ENCODE data around the gene RHOB. TPM values are rescaled to one million over a fixed set of nuclear protein-coding genes. Genes with fewer than 3 reads are reported as not detected.
A peak's percentile ranks its signal among the peaks of the same experiment; 100 is the strongest.
"Not testable (repeated sequence)": the region's sequence is repeated elsewhere in the genome, so short reads cannot be mapped to it uniquely, and the experiment has no call there.

RHOB gene
- total RNA-seq, 1 donor from 2014 or later, result 199 TPM

DNA sequence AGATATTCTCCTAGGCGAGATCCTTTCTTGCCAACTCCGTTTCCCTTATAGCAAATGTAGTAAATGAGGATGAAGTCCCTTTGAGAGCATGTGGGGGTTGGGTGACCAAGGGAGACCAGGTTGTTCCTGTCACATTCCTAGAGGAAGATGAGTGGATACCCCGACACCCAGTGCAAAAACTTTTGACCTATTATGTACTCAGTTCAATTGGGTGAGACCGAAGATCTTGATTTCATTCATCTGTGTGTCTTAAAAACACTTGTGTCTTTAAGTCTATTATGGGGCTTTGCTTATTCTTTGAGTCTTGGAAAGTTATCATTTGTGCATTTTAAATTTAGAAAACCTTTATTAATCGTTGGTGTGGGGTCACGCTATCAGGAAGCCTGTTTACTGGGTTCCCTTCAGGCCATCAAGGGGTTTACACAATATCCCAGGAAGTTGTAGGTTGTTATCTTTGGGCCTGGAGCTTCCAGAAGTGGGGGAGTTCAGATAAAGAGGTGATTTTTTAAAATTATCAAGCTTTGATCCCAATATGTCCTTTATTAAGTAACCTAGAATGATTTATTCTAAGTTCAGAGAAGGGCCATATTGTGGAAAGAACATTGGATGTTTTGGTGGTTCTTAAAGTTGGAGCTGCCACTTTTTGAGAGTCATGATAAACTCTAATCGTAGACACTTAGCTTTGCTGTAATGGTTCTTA, 2.8 kb downstream of the RHOB start:
- ATAC-seq (ENCODE audit: poor library complexity), result no peak
- DNase-seq, result no peak
- intact Hi-C loops (cut with DNase I), result loop anchor here (5.0 kb wide), 1 partner anchor 83 kb away; no protein-coding TSS in a partner anchor

DNA sequence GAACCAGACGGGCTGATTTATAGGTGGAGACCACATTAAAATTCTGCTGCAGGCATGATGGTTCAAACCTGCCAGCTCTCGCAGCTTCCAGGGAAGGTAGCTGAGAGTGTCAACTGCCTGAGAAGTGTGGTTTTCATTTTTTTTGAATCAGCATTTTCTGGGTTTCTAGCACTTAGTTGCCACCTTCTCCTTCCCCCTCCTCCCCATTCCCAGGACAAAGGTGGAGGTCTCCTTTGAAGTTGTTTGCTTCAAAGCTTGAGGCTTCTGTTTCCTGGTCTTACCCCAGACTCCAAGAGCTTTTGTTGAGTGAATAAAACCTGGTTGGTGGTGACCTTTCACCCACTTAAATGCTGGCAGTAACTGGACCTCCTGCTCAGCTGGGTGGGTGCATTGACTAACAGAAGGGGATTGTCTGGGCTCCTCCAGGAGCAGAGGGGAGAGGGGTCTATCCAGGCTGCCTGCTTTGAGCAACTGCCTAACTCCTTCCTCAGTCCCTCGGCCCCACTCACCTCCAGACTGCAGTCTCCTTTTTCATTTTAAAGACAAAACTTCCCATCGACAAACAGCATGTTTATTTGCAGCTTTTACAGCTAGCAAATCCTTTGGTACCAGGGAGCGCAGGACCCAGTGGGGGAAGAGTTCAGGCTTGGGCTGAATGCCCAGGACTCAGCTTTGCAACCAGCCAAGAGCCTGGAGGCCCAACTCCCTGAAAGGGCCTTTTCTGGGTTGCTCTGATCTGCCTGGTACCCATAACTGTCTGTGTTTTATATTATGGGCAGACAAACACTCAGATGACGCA, 3.5 kb downstream of the RHOB start:
- DNase-seq (peak; percentile 75), ATAC-seq (ENCODE audit: poor library complexity) (peak; percentile 40)
- intact Hi-C loops (cut with DNase I), result loop anchor here (5.0 kb wide), 1 partner anchor 82 kb away; no protein-coding TSS in a partner anchor

DNA sequence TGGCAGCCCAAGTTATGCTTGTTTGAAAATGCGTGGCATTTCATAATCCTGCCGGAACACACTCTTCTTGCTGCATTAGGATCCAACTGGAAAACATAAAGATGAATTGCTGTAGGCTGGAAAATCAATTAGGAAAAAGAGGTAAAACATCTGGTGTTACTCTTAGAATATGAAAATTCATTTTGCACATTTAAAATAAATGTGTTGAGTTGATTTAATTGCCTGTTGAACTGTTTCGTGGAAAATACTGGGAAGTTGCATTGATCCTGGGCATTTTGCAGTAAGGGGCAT, 4.1 kb downstream of the RHOB start:
- DNase-seq (no peak), ATAC-seq (ENCODE audit: poor library complexity) (no peak)
- intact Hi-C loops (cut with DNase I), result loop anchor here (5.0 kb wide), 1 partner anchor 81 kb away; no protein-coding TSS in a partner anchor

DNA sequence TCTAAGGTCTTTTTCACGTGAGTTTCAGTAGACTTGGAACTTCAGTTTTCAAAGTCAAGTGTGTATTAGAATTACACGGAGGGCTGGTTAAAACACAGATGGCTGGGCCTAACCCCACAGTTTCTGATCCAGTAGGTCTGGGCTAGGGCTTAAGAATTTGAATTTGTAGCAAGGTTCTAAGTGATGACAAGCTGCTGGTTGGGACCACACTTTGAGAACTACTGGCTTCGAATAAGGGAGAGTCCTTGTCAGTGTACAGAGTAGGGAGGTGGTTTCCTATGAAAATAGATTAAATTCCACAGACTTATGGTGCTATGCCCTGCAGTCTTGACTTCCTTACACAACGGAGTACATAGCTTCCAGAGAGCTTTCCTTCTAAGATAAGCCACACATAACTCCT, 4.5 kb downstream of the RHOB start:
- ATAC-seq (ENCODE audit: poor library complexity) (no peak), DNase-seq (no peak)
- intact Hi-C loops (cut with DNase I), result loop anchor here (5.0 kb wide), 1 partner anchor 81 kb away; no protein-coding TSS in a partner anchor

DNA sequence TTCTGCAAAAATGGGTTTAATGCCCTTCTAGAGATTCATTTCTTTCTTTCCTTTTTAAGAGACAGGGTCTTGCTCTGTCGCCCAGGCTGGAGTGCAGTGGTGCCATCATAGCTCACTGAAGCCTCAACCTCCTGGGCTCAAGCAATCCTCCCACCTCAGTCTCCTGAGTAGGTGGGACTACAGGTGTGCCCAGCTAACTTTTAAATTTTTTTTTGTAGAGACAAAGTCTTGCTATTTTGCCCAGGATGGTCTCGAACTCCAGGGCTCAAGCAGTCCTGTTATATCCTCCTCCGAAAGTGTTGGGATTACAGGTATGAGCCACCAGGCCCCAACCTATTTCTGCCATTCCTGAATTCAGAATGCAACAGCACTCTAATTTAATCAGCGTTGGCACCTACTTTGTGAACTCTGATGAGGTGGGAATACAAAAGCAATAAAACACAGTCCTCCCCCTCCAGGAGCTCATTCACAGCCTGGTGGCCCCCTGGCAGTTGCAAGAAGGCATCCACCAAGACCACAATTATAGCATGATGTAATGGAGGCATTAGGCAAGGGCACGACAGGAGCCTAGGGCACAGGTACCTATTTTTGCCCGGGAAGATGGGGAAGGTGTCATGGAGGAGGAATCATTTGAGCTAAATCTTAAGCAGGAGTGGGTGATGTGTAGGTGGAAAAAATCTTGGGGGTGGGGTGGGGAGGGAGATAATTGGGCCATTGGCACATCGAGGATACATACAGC, 5.1 kb downstream of the RHOB start:
- ATAC-seq (ENCODE audit: poor library complexity), result no peak
- intact Hi-C loops (cut with DNase I), result loop anchor here (5.0 kb wide), 1 partner anchor 80 kb away; no protein-coding TSS in a partner anchor

DNA sequence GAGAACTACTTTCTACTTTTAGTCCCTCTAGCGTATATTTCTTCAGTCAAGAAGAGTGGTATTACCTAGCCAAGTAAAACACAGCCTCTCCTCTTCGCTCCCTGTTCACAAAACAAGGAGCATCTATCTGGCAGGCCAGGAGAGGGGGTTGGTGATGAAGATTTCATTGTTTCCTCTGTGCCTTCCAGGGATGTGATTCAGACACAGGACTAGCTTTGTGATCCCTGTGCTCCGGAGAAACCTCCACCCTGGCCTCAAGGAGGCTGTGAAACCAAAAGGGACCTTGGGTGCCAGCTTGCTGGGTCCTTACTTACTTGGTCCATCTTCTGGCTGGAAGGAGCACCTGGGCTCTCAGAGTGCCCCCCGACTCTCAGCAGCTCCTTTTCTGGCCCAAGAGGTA, 5.7 kb downstream of the RHOB start:
- intact Hi-C loops (cut with DNase I), result loop anchor here (5.0 kb wide), 1 partner anchor 80 kb away; no protein-coding TSS in a partner anchor
- ATAC-seq (ENCODE audit: poor library complexity) (no peak), DNase-seq (no peak)

More for the DNA sequence above, 5.1 kb downstream of the RHOB start:
- DNase-seq, result no peak

DNA sequence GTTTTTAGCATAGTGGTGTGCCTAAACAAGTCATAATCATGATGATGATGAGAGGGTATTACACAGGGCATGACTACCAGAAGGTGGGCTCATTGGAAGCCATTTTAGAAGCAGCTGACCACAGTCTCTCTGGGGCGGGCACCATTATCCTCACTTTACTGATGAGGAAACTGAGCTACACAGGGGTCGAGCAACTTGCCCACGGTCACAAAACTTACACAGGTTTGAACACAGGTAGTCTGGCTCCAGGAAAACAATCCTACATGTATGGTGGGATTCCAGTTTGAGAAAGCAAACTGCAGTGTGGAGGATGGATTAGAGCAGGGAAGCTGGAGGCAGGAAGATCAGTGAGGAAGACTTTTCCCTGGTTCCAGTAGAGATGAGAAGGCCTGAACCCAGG, 6.2 kb downstream of the RHOB start:
- no peak for DNase-seq
- ATAC-seq (ENCODE audit: poor library complexity), result no peak
- intact Hi-C loops (cut with DNase I), result loop anchor here (5.0 kb wide), 1 partner anchor 79 kb away; no protein-coding TSS in a partner anchor

DNA sequence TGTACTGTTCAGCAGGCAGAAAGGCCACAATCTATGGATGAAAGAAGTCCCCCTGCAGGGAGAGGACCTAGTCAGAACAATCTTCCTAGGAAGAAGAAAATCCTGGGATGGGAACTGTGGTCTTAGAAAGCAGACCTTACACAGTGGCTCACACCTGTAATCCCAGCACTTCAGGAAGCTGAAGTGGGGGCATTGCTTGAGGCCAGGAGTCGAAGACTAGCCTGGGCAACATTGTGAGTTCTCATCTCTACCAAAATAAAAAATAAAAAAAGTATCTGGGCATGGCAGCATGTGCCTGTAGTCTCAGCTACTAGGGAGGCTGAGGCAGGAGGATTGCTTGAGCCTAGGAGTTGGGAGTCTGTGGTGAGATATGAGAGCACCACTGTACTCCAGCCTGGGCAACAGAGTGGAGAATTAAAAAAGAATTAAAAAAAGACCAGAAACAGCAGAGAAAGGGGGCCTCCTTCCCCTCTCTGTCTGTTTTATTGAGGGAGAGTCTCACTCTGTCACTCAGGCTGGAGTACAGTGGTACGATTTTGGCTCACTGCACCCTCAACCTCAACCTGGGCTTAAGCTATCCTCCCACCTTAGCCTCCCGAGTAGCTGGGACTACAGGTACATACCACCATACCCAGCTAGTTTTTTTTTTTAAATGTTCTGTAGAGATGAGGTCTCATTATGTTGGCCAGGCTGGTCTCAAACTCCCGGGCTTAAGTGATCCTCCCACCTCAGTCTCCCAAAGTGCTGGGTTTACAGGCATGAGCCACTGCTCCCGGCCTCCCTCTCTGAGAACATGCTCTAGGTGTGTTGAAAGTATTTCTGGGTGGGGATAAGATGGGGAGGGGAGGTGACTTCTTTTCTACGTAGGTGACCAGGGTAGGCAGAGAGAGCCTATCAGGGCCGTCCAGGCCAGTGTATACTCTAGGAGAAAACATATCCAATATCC, 7.4 kb downstream of the RHOB start:
- intact Hi-C loops (cut with DNase I), result loop anchor here (5.0 kb wide), 1 partner anchor 78 kb away; no protein-coding TSS in a partner anchor
- DNase-seq, result no peak
- no peak for ATAC-seq (ENCODE audit: poor library complexity)

DNA sequence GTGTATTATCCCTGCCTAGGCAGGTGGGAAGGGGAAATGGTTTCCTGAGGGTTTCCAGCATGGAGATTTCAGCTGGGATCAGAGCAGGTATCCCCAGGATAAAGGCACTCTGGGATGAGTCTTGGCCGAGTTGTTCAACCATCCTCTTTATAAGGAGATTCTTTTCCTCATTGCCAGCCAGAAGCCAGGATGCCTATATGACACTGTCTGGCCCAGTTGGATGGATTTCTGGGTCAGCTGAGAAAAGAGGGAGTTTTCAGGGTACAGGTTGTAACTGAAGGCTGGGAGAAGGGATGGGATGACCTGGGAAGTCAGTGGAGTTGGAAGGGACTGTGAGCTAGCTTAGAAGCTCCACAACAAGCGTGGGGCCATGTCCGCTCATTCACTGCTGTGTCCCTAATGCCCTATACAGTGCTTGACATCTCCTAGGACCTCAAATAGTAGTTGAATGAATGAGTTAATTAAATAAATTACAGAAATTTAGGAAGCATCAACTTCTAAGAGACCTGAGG, 8.3 kb downstream of the RHOB start:
- intact Hi-C loops (cut with DNase I), result no loop called here
- ATAC-seq (ENCODE audit: poor library complexity), result no peak
- DNase-seq, result no peak

DNA sequence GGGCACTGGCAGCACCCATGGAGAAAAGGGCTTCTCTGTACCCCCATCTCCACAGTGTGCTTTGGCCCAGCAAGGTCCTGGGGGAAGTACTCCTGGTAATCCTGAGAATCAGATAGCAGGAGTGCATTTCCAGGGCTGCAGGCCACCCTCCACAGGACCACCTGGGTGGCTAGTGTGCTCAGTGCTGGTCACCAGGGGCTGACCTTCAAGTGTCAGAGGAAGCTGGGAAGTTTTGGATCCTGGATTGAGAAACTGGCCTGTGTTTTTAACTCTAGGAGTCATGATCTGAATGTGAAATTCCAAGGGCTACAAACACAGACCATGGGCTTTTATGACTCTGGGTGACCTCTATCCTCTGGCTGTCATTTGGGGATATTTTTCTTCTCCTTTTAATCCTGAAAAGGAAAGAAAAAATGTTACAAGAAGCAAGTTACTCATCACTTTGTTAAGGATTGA, 9.3 kb downstream of the RHOB start:
- ATAC-seq (ENCODE audit: poor library complexity) (no peak), DNase-seq (no peak)
- intact Hi-C loops (cut with DNase I), result no loop called here

DNA sequence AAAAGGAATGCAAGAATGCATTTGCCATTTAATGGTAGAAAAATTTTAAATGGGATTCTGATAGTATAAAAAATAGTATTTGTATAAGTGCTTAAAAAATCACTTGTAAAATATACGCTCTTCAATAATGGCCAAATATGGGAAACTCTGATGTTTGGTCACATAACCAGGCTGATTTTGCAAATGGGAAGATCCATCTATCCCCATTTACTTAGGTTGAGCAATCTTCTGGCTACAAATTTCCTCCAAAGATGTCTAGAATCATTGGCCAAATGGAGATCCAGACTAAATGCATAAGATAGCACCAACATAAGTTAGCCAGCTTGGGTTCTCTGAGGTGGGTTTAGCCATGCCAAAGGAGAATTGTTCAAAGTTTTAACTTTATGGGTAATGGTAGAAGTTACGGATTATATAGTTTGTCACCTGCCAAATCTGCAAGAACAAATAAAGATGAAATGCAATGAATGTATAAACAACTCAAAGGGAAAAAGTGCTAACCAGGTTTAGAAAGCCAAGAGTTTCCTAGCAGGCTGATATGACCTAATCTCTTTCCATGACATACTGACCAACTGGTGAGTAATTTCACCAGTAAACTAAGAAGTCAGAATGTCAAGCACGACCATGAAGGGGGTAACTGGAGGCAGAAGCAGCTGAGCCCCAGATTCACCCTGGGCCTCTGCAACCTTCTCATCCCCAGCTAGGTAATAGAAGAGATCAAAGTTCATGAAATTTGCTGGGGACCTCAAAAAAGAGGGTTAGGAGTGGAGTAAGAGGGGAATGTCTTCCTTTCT, 10.0 kb downstream of the RHOB start:
- intact Hi-C loops (cut with DNase I), result no loop called here
- no peak for ATAC-seq (ENCODE audit: poor library complexity)
- no peak for DNase-seq

DNA sequence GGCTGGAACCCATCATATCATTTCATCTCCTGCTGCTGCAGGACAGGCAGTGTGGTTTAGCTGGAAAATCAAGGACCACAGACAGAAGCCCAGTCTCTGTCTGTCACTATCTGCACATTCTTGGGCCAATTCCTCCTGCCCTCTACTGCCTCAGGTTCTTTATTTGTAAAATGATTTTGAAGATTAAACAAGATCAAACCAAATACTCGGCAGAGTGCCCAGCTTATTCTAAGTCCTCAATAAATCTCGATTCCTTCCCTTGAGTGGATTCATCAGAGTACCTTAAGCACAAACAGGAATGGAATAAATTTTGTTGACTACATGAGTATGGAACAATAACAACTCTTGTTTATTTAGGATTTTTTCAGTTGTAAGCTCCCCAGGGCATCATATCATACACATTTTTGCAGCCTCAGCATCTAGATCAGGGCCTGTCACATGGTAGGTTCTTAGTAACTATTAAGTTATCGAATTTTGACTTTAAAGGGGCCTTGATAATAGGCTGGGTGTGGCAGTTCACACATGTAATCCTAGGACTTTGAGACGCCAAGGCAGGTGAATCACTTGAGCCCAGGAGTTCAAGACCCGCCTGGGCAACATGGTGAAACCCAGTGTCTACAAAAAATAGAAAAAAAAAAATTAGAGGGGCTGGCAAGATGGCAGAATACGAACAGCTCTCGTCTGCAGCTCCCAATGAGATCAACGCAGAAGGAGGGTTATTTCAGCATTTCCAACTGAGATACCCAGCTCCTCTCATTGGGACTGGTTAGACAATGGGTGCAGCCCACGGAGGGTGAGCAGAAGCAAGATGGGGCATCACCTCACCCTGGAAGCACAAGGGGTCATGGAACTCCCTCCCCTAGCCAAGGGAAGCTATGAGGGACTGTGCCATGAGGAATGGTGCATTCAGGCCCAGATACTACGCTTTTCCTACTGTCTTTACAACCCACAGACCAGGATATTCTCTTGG, 11.1 kb downstream of the RHOB start:
- DNase-seq (no peak), ATAC-seq (ENCODE audit: poor library complexity) (no peak)
- intact Hi-C loops (cut with DNase I), result no loop called here

DNA sequence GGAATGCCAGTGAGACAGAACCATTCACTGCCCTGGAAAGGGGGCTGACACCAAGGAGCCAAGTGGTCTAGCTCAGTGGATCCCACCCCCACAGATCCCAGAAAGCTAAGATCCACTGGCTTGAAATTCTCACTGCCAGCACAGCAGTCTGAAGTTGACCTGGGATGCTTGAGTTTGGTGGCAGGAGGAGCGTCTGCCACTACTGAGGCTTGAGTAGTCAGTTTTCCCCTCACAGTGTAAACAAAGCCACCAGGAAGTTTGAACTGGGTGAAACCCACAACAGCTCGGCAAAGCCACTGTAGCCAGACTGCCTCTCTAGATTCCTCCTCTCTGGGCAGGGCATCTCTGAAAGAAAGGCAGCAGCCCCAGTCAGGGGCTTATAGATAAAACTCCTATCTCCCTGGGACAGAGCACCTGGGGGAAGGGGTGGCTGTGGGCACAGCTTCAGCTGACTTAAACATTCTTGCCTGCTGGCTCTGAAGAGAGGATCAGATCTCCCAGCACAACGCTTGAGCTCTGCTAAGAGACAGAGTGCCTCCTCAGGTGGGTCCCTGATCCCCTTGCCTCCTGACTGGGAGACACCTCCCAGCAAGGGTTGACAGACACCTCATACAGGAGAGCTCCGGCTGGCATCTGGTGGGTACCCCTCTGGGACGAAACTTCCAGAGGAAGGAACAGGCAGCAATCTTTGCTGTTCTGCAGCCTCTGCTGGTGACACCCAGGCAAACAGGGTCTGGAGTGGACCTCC, 12.0 kb downstream of the RHOB start:
- intact Hi-C loops (cut with DNase I); DNase-seq; ATAC-seq (ENCODE audit: poor library complexity): not testable (repeated sequence)

DNA sequence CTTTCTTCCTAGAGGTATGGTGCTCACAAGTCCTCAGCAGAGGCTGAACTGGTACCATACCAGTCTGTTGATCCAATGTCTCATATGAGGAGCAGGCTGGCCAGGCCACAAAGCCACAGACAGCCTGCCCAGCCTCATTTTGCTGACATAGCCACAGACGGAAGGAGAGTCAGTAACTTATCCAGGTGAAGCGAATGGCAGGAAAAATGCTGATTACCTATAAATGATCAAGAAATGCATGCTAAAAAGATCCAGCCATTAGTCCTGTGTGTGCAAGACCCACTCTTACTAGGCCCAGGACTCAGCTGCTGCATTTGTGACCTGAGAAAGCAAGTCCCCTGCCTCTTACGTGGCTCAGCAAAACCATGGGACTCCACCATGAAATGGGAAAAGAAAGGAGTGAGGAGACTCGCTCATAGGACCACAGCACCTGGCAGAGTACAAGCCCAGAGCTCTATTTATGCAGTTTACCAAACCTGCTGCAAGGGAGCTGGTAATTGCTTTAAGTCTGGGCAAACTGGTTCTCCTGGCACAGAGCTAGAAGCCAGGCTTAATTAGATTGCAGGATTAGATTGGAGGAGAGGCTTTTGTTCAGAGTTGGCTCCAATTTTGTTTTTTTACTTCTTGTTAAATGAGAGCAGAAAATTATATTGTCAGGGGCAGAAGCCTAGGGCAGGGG, 19.0 kb downstream of the RHOB start:
- ATAC-seq (ENCODE audit: poor library complexity), result no peak
- no peak for DNase-seq
- intact Hi-C loops (cut with DNase I), result no loop called here

All from Right ventricle myocardium superior (tissue), 1 donor.